Heart left ventricle (tissue), 16 donors: ENCODE data around the gene TRDN. TPM values are rescaled to one million over a fixed set of nuclear protein-coding genes. Genes with fewer than 3 reads are reported as not detected.

Source experiments
- ATAC-seq, 4 donors: fragments of 200-7000 bp; cut with Tn5 transposase; one replicate each; pipeline ENCODE4 v1.9.1; 2020 to 2022; ENCODE audit warnings: moderate library complexity in 4 of 4, mild to moderate bottlenecking in 3 of 4, moderate number of reproducible peaks in 1 of 4
- DNase-seq, 5 donors: peaks; one replicate each; pipeline ENCODE4 v3.0.0-alpha.2; 2020
- H3K27ac ChIP-seq, 12 donors: fragments of 200-600 bp; sonication (generic) in 4 of 12; one replicate each; pipeline versions ENCODE4 v1.5.0 to v1.8.0; 2016 to 2022; ENCODE audit warnings: mild to moderate bottlenecking in 2 of 12
- H3K27me3 ChIP-seq, 9 donors: fragments of 200-600 bp; sonication (generic) in 2 of 9; one replicate each; pipeline versions ENCODE4 v1.5.1 to v1.8.0; 2016 to 2022; ENCODE audit warnings: mild to moderate bottlenecking in 3 of 9
- H3K36me3 ChIP-seq, 9 donors: fragments of 200-600 bp; sonication (generic) in 2 of 9; one replicate each; pipeline versions ENCODE4 v1.5.0 to v1.8.0; 2018 to 2022; ENCODE audit warnings: mild to moderate bottlenecking in 2 of 9
- H3K4me1 ChIP-seq, 12 donors: fragments of 200-600 bp; sonication (generic) in 4 of 12; one replicate each; pipeline versions ENCODE4 v1.5.0 to v1.8.0; 2016 to 2022; ENCODE audit warnings: mild to moderate bottlenecking in 3 of 12
- H3K4me3 ChIP-seq, 12 donors: fragments of 200-600 bp; sonication (generic) in 4 of 12; one replicate each; pipeline versions ENCODE4 v1.5.0 to v1.8.0; 2017 to 2022; ENCODE audit warnings: mild to moderate bottlenecking in 9 of 12, moderate library complexity in 4 of 12
- H3K9me3 ChIP-seq, 12 donors: fragments of 200-600 bp; sonication (generic) in 4 of 12; one replicate each; pipeline versions ENCODE4 v1.5.0 to v1.8.0; 2016 to 2022; ENCODE audit warnings: mild to moderate bottlenecking in 1 of 12
- CTCF ChIP-seq, 12 donors: fragments of 200-600 bp; sonication (generic) in 4 of 12; IDR thresholded peaks; one replicate each; pipeline versions ENCODE4 v1.5.0 to v1.8.0; 2018 to 2022; ENCODE audit warnings: antibody characterized with exemption in 12 of 12, mild to moderate bottlenecking in 5 of 12
- POLR2A ChIP-seq, 2 donors: fragments of 450-650 bp; IDR thresholded peaks; one replicate each; pipeline ENCODE4 v1.6.1; 2017; ENCODE audit warnings: antibody characterized with exemption in 2 of 2, mild to moderate bottlenecking in 2 of 2, moderate library complexity in 2 of 2
- WGBS, 4 donors: extraction: QIAGEN DNeasy Blood & Tissue Kit in 2 of 4; methylation state at CpG; one replicate each; pipeline versions ENCODE4 v1.1.5 to v1.1.7; 2013 to 2018; 5-methylcytosine and 5-hydroxymethylcytosine counted together
- intact Hi-C, 10 donors: fragments of 100-400 bp; cut with DNase I; formaldehyde crosslinking; loops; one replicate each; pipeline versions ENCODE4 v1.11.1 to v1.14.2; 2022
- polyA plus RNA-seq, 2 donors: library from polyadenylated mRNA; stranded (reverse); fragments of 200-250 nt; gene quantifications; one replicate each; pipeline ENCODE4 v1.2.3, GENCODE V29; 2013
- total RNA-seq, 9 donors: library from RNA; depleted of rRNA in 2 of 9; stranded (reverse); fragments of >200 nt in 2 of 9; fragmentation: NEBNext Ultra II Directional in 3 of 9; extraction: Animal tissue kit (Norgen Biotek cat#: 25700) in 3 of 9; gene quantifications; one replicate each; pipeline versions ENCODE4 v1.1.0 to v1.2.4, GENCODE V29; 2016 to 2023
- donor health status: ischemic (EF 13 %, LVEDD 7.1; RV severe dilation, severe dysfunction).
- donor health status: healthy with polysubstance abuse.
- donor health status: DM: no; HTN: yes; CAD: no.
- donor health status: DM: no; HTN: no; CAD: no.
- donor health status: ischemic (EF 25% LVEDD 6.9; RV normal size, moderate dysfunction).
- donor health status: ischemic (EF 25% LVEDD 5.7; RV mildly dilated, moderate dysfunction).
- donor health status: healthy.
- donor health status: DM: yes; HTN: yes; CAD: no.
- donor health status: ischemic (EF 35%, LVEDD 5.7; RV mildly dilated, moderate dysfunction).
- donor health status: nonischemic (EF 11% LVEDD 7.7; RV severe dilation, severe dysfunction).
- donor health status: DM: yes; HTN: yes; CAD: no.
- donor health status: PGD.
- donor health status: ischemic (EF 29% LVEDD 5.4; RV normal size, mild dysfunction).
- donor health status: nonischemic (EF 23%, LVEDD 6.1; RV moderate dilation, normal function).

TRDN gene
- total and polyA plus RNA-seq, 11 donors: 39.0 to 577 (median 381) TPM

GRCh38 chr6:123418071-123418470, 218.7 kb downstream of the TRDN start:
- TF ChIP-seq POLR2A (IDR thresholded peaks at IDR 0.05) (no peak), CTCF (IDR thresholded peaks at IDR 0.05) (no peak)
- no peak overlapping the region for H3K4me3 ChIP-seq
- WGBS, 4 donors: 50 to 62% (median 52%) methylated on average over 3 of the region's 3 CpGs
- H3K36me3 ChIP-seq: no peaks in the 10 kb centered on the region
- H3K9me3 ChIP-seq: no peaks in the 10 kb centered on the region
- H3K27ac ChIP-seq: peak overlapping the region in 4 of 12 donors; percentile 2 to 32 (median 20)
- DNase-seq (no peak), ATAC-seq (peak in 1 of 4 donors; percentile 21)
- H3K4me1 ChIP-seq: peaks cover 0 to 11% (median 0%) of the 10 kb centered on the region in 12 donors
- no peaks in the 10 kb centered on the region for H3K27me3 ChIP-seq
- intact Hi-C loops: loop anchor here in 8 of 10 donors (2.0 to 10.0 kb wide), 4 partner anchors 97 to 299 kb away; no protein-coding TSS in a partner anchor

GRCh38 chr6:123417535-123417934, 219.2 kb downstream of the TRDN start:
- no peak for TF ChIP-seq CTCF (IDR thresholded peaks at IDR 0.05)
- no peak for TF ChIP-seq POLR2A (IDR thresholded peaks at IDR 0.05)
- Histone ChIP-seq H3K27me3 (no peaks in the 10 kb centered on the region), H3K4me1 (peaks cover 0 to 11% (median 0%) of the 10 kb centered on the region in 12 donors), H3K9me3 (no peaks in the 10 kb centered on the region), H3K36me3 (no peaks in the 10 kb centered on the region), H3K4me3 (no peak overlapping the region), H3K27ac (peak overlapping the region in 5 of 12 donors; percentile 2 to 32 (median 19))
- intact Hi-C loops: loop anchor here in 9 of 10 donors (2.0 to 10.0 kb wide), 4 partner anchors 97 to 300 kb away; no protein-coding TSS in a partner anchor
- 49 to 61% (median 53%) methylated on average over 3 of the region's 3 CpGs for WGBS, 4 donors
- DNase-seq (no peak), ATAC-seq (peak in 1 of 4 donors; percentile 15)

DNA sequence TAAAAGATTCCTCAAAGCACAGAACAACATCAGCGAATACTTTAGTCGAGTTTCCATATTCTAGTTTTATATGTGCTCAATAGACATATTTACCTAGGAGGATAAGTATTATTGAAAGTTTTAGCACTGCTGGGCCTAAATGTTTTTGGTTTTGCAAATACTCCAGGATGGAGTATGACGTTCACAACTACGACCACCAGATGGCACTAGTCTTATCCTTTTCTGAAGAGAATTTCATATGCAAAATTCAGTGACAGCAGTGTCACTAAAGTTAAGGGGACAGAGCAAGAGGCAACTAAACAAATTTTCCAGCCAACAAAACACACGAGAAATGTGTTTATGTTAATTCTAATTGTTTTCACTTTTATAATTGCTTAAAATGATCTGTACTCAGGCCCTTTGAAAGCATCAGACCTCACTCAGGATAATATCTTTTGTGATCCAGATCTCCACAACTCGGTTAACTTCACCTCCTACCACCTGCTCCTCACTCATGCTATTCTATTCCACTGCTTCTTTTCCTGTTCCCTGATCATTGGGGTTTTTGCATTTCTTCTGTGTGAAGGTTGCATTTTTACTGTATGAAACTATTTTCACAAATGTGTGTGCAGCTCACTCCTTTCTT, 220.8 kb downstream of the TRDN start:
- DNase-seq (peak in 4 of 5 donors; percentile 19 to 52 (median 45)), ATAC-seq (peak; percentile 47 to 76 (median 72))
- intact Hi-C loops: loop anchor here in 9 of 10 donors (1.0 to 10.0 kb wide), 5 partner anchors 99 to 301 kb away; no protein-coding TSS in a partner anchor
- no peak overlapping the region for H3K4me3 ChIP-seq
- peak overlapping the region in 1 of 12 donors; percentile 22 for H3K27ac ChIP-seq
- H3K27me3 ChIP-seq: no peaks in the 10 kb centered on the region
- H3K9me3 ChIP-seq: no peaks in the 10 kb centered on the region
- WGBS, 4 donors: 7 to 10% (median 9%) methylated on average over 6 of the region's 6 CpGs
- TF ChIP-seq CTCF (IDR thresholded peaks at IDR 0.05): peak; percentile 55 to 73 (median 68)
- no peak for TF ChIP-seq POLR2A (IDR thresholded peaks at IDR 0.05)
- peaks cover 0 to 11% (median 0%) of the 10 kb centered on the region in 12 donors for H3K4me1 ChIP-seq
- no peaks in the 10 kb centered on the region for H3K36me3 ChIP-seq

DNA sequence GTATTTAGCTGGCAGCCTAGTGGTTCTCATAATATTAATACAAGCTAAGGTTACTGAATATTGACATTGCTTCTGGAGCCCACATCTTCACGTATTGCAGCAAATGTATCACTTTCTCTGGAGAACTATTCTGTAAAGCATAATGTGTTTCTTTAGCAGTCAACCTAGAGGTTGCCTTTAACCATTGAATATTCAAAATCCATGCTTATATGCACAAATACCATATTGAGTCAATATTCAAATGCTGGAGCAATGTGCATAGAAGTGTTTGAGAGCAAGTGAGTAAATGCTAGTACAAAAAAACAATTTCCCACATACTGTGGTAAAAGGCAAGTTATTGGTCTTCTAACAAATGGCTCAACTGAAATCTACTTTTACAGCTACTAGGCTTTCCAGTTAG, 231.8 kb downstream of the TRDN start:
- DNase-seq (no peak), ATAC-seq (no peak)
- H3K9me3 ChIP-seq: no peaks in the 10 kb centered on the region
- H3K27ac ChIP-seq: no peak overlapping the region
- H3K27me3 ChIP-seq: no peaks in the 10 kb centered on the region
- no peak overlapping the region for H3K4me3 ChIP-seq
- TF ChIP-seq CTCF (IDR thresholded peaks at IDR 0.05) (no peak), POLR2A (IDR thresholded peaks at IDR 0.05) (no peak)
- no peaks in the 10 kb centered on the region for H3K36me3 ChIP-seq
- 69 to 89% (median 86%) methylated on average over 1 of the region's 1 CpG for WGBS, 4 donors
- intact Hi-C loops: no loop called here
- H3K4me1 ChIP-seq: no peaks in the 10 kb centered on the region
